Suprapubic skin (tissue), 4 donors: Measurements from ENCODE around the gene CUEDC2.

Source experiments
- CTCF ChIP-seq, 2 donors: fragments of 200-600 bp in 1 of 2; fragments of 450-650 bp in 1 of 2; sonication (generic) in 1 of 2; IDR thresholded peaks; one replicate each; pipeline ENCODE4 v1.5.1; 2016 to 2019; ENCODE audit warnings: antibody characterized with exemption in 2 of 2, mild to moderate bottlenecking in 1 of 2, moderate library complexity in 1 of 2
- POLR2A ChIP-seq, 2 donors: fragments of 450-650 bp; IDR thresholded peaks; one replicate each; pipeline ENCODE4 v1.6.1; 2017; ENCODE audit warnings: antibody characterized with exemption in 2 of 2, mild to moderate bottlenecking in 2 of 2, moderate library complexity in 2 of 2
- POLR2AphosphoS5 ChIP-seq, 3 donors: sonication (generic); formaldehyde crosslinking; IDR thresholded peaks; one replicate each; pipeline ENCODE4 v1.6.1; 2017; ENCODE audit warnings: antibody characterized with exemption in 3 of 3

GRCh38 chr10:102397222-102398171, 34.9 kb downstream of the CUEDC2 start:
- TF ChIP-seq CTCF (IDR thresholded peaks at IDR 0.05) (no peak), POLR2A (IDR thresholded peaks at IDR 0.05) (no peak), POLR2AphosphoS5 (IDR thresholded peaks at IDR 0.05) (no peak)
